Body of pancreas (tissue), 4 donors: Measurements from ENCODE around the gene SLC9A9. TPM values are rescaled to one million over a fixed set of nuclear protein-coding genes. Genes with fewer than 3 reads are reported as not detected.

Experiments used
- ATAC-seq: fragments of 150-250 bp; one replicate; pipeline ENCODE4 v1.9.1; 2016
- DNase-seq, 4 donors: peaks; one replicate each; pipeline ENCODE4 v3.0.0-alpha.2; 2019
- H3K27ac ChIP-seq, 4 donors: fragments of 200-600 bp; sonication (generic); 1 replicate in 3 of 4; 2 replicates in 1 of 4; pipeline versions ENCODE4 v1.5.1 to v1.6.1; 2016 to 2019; ENCODE audit warnings: mild to moderate bottlenecking in 1 of 4, mixed read lengths in 1 of 4, moderate library complexity in 1 of 4
- H3K27me3 ChIP-seq, 2 donors: fragments of 200-600 bp; sonication (generic); one replicate each; pipeline ENCODE4 v1.6.0; 2016; ENCODE audit warnings: mild to moderate bottlenecking in 1 of 2
- H3K36me3 ChIP-seq, 2 donors: fragments of 200-600 bp; sonication (generic); replicated peaks in 1 of 2; 2 replicates each; pipeline ENCODE4 v1.5.1; 2016; ENCODE audit warnings: low read depth in 2 of 2; ENCODE audit not compliant: insufficient read depth in 1 of 2
- H3K4me1 ChIP-seq: fragments of 200-600 bp; sonication (generic); one replicate; pipeline ENCODE4 v1.6.0; 2016
- H3K4me3 ChIP-seq, 2 donors: fragments of 200-600 bp; sonication (generic); 1 replicate in 1 of 2; 2 replicates in 1 of 2; pipeline ENCODE4 v1.5.1; 2016 to 2019
- H3K9me3 ChIP-seq, 3 donors: fragments of 200-600 bp; sonication (generic); 1 replicate in 2 of 3; 2 replicates in 1 of 3; pipeline ENCODE4 v1.5.1; 2016
- CTCF ChIP-seq, 7 experiments: fragments of 450-650 bp in 4 of 7; fragments of 200-600 bp in 3 of 7; sonication (generic) in 3 of 7; IDR thresholded peaks; one replicate each; pipeline ENCODE4 v1.5.1; 2016 to 2019; ENCODE audit warnings: antibody characterized with exemption in 7 of 7
- POLR2A ChIP-seq, 3 donors: fragments of 450-650 bp; IDR thresholded peaks; one replicate each; pipeline ENCODE4 v1.6.1; 2016; ENCODE audit warnings: antibody characterized with exemption in 3 of 3, mild to moderate bottlenecking in 2 of 3
- WGBS, 2 donors: methylation state at CpG; one replicate each; pipeline ENCODE4 v1.1.5; 2017; 5-methylcytosine and 5-hydroxymethylcytosine counted together
- intact Hi-C: fragments of 100-400 bp; cut with DNase I; formaldehyde crosslinking; loops from one replicate; pipeline ENCODE4 v1.15.1; 2023
- total RNA-seq, 2 donors: library from RNA; depleted of rRNA; stranded (reverse); fragments of >200 nt; gene quantifications; one replicate each; pipeline ENCODE4 v1.1.0, GENCODE V29; 2016

SLC9A9 gene
- total RNA-seq, 2 donors from 2014 or later, result 1.6 to 2.3 TPM

- no peak for ATAC-seq
- Histone ChIP-seq H3K4me1 (no peaks in the 10 kb centered on the region), H3K27me3 (no peaks in the 10 kb centered on the region), H3K9me3 (no peaks in the 10 kb centered on the region), H3K27ac (no peak overlapping the region), H3K36me3 (no peaks in the 10 kb centered on the region), H3K4me3 (no peak overlapping the region)
- intact Hi-C loops, result no loop called here
- no peak for TF ChIP-seq CTCF (IDR thresholded peaks at IDR 0.05)
- no peak for DNase-seq
- WGBS, 2 donors, result 69 to 73% methylated on average over 5 of the region's 5 CpGs
Measured at GRCh38 chr3:143315766-143316165, 532.5 kb downstream of the SLC9A9 start.

- Histone ChIP-seq H3K4me3 (no peak overlapping the region), H3K27ac (no peak overlapping the region), H3K27me3 (no peaks in the 10 kb centered on the region), H3K4me1 (no peaks in the 10 kb centered on the region), H3K36me3 (no peaks in the 10 kb centered on the region), H3K9me3 (no peaks in the 10 kb centered on the region)
- TF ChIP-seq POLR2A (IDR thresholded peaks at IDR 0.05), result no peak
- TF ChIP-seq CTCF (IDR thresholded peaks at IDR 0.05), result no peak
- DNase-seq (no peak), ATAC-seq (no peak)
- intact Hi-C loops, result no loop called here
- 49 to 51% methylated on average over 9 of the region's 9 CpGs for WGBS, 2 donors
Measured at GRCh38 chr3:143314251-143315093, 533.8 kb downstream of the SLC9A9 start.

GRCh38 chr3:143313893-143314188 is 534.4 kb downstream of the SLC9A9 start:
- WGBS, 2 donors, result 74 to 80% methylated on average over 2 of the region's 2 CpGs
- no peaks in the 10 kb centered on the region for H3K9me3 ChIP-seq
- DNase-seq (no peak), ATAC-seq (no peak)
- no peaks in the 10 kb centered on the region for H3K36me3 ChIP-seq
- no peak overlapping the region for H3K4me3 ChIP-seq
- no peaks in the 10 kb centered on the region for H3K4me1 ChIP-seq
- no peaks in the 10 kb centered on the region for H3K27me3 ChIP-seq
- TF ChIP-seq CTCF (IDR thresholded peaks at IDR 0.05) (no peak), POLR2A (IDR thresholded peaks at IDR 0.05) (no peak)
- no peak overlapping the region for H3K27ac ChIP-seq
- intact Hi-C loops, result no loop called here

- Histone ChIP-seq H3K9me3 (no peaks in the 10 kb centered on the region), H3K4me3 (no peak overlapping the region), H3K27me3 (no peaks in the 10 kb centered on the region), H3K36me3 (no peaks in the 10 kb centered on the region), H3K4me1 (no peaks in the 10 kb centered on the region), H3K27ac (no peak overlapping the region)
- intact Hi-C loops, result no loop called here
- WGBS, 2 donors, result 63 to 80% methylated on average over 6 of the region's 6 CpGs
- DNase-seq, result no peak
- no peak for ATAC-seq
- TF ChIP-seq CTCF (IDR thresholded peaks at IDR 0.05) (no peak), POLR2A (IDR thresholded peaks at IDR 0.05) (no peak)
Measured at GRCh38 chr3:143313025-143313892, 535.0 kb downstream of the SLC9A9 start.
